SK-N-MC (cell line): ENCODE results near the gene F2RL3.

Source experiments
- EZH2 ChIP-seq: fragments of 200-600 bp; sonication (generic); IDR thresholded peaks from one replicate; pipeline ENCODE4 v1.6.1; 2017; ENCODE audit warnings: antibody characterized with exemption
- POLR2AphosphoS5 ChIP-seq: IDR thresholded peaks from 2 replicates; pipeline ENCODE4 v1.6.1; 2012; ENCODE audit warnings: mild to moderate bottlenecking, low read depth, low read length, borderline replicate concordance

DNA sequence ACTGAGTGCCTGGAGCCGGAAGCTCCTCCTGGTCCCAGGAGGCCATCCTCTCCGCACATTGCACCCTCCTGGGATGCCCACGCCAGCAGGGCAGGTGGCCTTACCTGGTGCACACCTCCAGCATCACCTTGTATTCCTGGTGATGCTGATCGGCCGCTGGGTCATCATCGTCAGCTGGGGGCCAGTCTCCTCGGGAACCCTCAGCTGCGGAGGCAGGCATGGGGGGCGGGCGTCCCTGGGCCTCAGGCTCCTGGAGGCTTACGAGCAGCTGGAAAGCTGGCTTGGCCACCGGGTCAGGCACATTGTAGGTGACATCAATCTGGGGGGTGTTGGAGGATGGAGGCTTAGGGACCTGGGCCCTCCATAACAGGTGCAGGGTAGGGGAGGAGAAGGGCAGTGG, 13.7 kb downstream of the F2RL3 start:
- TF ChIP-seq POLR2AphosphoS5 (no peak), EZH2 (no peak)
